Embryonic facial prominence (tissue), 1 donor: ENCODE measurements around the gene IKZF2.
A peak's percentile ranks its signal among the peaks of the same experiment; 100 is the strongest.

Experiments
- DNase-seq: peaks from one replicate; pipeline ENCODE4 v3.0.0-alpha.2; 2016; ENCODE audit errors: extremely low spot score

IKZF2 gene

DNA sequence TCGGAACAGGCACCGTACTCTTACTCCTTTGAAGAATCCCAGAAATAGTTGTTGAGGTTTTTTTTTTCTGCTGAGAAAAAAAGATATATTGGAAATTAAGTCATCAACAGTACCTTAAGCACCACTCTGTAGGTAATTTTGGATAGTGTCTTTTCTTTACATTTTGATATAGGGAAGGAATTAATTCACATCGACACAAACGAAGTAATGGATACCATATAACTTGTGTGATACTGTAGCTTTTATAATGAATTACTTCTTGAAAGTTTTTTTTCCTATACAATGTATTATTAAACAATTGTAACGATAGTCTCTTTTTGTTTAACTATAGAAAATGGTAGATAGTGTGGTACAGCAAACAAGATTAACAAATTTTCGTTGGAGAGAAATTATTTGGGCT is 1.5 kb upstream of the IKZF2 start:
- DNase-seq: no peak

- peak; percentile 13 for DNase-seq
Measured at GRCh38 chr2:213152065-213152794, 818 bp upstream of the IKZF2 start.

DNA sequence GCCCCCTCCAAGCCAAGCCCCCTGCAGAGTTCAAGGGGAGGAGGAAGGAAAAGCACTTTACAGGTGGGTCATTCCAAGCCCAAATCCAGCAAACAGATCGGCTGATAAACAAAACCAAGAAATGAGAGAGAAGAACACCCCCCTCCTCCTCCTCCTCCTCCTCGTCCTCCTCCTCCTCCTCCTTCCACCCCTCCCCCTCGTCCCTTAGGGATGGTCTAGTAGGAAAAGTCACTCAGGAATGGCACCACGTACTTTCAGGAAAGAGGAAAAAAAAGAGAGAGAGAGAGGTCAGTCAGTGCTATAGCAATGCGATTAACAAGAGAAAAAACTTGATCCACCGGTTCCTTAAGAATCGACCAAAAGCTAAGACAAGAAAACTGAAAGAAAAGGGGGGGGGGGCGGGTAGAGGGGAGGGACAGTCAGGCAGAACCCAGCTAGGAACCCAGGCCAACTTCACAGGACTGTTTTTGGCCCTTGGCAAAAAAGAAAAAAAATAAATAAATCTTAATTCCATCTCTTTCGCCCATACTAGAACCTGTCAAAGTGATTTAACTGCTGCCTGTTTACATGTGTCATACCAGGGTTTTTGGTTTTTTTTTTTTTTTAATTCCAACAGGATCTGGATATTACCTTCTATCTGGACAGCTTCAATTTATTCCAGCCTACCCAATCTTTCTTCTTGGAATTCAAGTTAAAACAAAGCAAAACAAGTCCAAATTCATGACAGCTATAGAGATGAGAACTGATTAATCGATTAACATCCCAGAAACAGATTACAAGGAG is 906 bp downstream of the IKZF2 start:
- no peak for DNase-seq

DNA sequence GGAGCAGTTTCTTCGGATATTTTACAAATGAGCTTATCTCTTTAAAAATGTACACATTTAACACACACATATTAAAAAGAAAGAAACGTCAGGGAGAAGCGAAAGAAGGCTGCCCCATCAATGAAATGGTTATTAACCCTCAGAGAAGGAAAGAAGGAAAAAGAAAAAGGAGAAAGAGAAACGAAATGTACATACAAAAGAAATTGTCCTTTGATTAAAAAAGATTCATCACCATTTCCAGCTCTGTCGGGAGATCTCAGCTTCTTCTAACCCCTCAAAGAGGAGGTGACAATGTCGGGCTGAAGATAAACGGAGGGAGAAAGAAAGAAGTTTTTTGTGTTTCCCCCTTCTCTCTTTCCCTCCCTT is 1.5 kb downstream of the IKZF2 start:
- no peak for DNase-seq

- no peak for DNase-seq
Measured at GRCh38 chr2:213149294-213149875, 2.0 kb downstream of the IKZF2 start.

DNA sequence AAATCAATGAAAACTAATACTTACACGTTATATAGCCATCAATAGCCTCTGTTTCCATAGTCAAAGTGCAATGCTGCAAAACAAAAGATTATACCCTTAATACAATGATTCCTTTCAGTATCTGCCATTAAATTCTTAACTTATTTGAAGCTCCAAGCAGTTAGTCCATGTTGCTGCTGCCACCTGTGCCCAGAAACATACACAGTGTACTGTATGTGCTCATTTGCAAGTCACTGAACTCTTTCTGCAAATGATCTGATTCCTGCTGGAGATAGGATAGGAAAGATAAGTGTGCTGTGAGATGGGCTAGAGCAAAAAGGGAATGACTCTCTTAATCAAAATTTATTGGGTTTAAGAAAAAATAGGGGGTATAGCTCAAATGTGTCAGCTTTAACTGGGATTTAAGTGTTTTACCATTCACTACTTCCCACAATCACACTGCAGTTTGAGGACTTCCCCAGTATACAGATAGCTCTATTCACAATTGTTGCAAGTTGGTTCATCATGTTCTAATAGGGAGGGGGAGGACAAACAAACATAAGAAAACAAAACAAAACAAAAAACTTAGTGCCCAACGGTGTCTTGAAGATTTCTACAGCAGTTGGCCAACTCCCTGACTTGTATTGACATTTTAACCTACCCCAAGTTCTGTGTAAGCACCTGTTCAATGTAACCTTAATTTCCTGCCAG is 2.7 kb downstream of the IKZF2 start:
- DNase-seq: no peak

DNA sequence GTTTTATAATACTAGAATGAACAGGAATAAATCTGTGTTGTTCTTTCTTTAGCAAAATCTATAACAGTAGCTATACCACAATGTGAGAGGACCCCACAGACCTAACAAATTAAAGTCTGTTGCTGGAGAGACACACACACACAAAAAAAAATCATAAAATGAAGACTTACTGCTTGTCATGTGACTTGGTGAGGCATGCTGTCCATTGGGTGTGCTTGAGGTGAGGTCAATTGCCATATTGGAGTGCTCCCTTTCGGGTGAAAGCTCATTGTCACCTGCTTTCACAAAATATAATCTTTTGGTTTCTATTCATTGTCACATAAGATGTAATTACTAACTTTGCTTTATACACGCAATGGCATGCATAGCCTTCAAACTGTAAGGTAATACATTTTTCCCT is 3.9 kb downstream of the IKZF2 start:
- DNase-seq: no peak

DNA sequence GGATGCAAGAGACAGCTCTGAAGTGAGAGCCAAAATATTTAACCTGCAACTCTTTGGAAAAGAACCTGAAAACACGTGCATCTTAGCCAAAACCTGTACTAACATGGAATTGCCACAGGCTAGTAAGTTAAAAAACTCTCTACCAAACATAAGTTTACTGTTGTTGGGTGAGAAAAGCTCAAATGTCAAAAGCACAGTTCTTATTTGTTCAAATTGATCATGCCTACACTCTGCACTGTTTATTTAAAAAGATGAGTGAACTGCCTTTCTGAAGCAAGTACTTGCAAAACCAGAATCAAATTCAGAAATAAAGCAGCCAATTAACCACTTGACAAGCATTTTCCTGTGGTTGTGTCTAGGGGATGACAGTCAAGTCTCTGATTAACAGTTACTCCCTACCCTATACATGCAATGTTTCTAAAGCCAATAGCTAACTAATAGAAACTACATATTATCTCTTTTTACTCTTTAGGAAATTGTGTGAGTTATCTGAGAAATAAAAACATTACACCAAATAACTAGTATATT is 5.6 kb downstream of the IKZF2 start:
- no peak for DNase-seq

- DNase-seq: no peak
Measured at GRCh38 chr2:213137064-213137463, 14.3 kb downstream of the IKZF2 start.

DNA sequence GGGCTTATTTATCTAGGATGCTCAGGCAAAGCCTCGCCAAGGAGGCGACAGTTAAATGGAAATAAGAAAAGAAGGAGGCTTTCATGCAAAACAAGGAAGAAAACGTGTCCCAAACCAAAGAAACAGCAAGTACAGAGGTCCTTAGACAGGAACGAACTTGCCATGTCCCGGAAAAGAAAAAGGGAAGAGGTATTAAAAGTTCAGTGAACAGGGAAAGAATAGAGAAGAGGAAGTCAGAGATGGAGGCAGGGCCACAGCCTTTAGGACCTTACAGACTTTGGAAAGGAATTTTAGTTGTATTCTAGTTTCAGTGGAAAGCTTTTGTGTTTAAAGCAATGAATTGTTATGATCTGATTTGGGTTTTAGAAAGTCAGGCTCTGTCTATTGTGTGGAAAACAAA is 22.1 kb downstream of the IKZF2 start:
- DNase-seq: no peak

DNA sequence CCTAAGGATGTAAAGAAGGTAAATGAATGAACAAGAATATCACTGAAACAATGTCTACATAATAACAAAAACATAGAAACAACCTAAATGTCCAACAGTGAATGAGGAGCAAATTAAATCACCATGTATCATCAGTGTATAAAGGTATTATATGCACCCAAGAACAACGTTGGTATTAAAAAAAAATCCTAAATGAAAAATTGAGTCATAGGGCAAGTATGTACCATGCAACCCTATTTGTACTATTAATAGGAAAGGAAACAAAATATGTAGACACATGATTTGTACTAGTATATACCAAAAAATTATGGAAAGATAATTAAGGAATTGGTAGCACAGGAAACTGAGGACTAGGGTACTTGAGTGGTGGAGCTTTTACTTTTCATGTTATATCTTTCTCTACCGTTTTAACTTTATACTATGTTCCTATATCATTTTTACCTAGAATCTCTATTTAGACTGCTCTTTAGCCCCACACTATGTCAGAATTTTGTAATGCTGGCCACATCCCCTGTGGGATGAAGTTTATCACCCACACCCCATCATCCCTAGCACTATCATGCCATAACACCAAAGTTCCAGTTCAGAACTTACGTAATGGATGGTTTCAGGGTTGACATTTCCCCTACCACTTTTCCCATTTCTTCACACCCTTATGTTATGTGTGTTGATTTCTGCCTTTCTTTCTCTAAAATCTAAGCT is 25.6 kb downstream of the IKZF2 start:
- no peak for DNase-seq

- DNase-seq: no peak
Measured at GRCh38 chr2:213122725-213123124, 28.7 kb downstream of the IKZF2 start.

GRCh38 chr2:213121690-213122089 is 29.7 kb downstream of the IKZF2 start:
- no peak for DNase-seq

DNA sequence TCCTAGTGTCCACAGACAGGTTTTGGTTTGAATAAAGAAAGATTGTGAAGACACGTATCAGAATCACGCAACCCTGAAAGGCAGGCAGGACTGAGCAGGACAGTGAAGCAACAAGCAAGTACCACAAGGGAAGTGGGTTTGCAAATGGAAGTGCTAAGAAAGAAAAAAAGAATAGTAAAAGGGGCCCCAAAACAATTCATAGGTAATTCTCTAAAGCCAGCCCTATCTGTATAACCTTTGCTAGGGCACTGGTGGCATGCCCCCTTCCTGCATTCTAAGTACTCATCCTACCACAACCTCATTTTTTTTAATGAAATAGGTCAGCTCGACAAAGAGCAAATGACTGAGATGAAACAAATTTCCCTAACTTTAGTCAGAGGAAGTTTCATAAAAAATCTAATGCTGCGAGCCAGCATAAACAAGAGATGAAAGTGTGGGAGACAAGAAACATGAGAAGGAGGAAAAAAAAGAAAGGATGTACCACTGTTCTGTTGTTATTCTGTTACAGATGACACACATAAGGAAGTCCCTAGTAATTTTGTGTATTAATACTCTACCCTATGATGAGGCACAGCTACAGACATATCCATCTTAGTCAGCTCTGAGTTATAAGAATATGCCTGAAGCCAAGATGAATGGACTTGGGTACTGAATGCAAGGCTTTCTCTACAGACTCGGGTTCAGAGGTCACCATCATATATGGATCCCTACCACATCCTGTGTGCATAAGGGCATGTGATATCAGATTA is 32.2 kb downstream of the IKZF2 start:
- no peak for DNase-seq

- no peak for DNase-seq
Measured at GRCh38 chr2:213108308-213108707, 43.1 kb downstream of the IKZF2 start.

DNA sequence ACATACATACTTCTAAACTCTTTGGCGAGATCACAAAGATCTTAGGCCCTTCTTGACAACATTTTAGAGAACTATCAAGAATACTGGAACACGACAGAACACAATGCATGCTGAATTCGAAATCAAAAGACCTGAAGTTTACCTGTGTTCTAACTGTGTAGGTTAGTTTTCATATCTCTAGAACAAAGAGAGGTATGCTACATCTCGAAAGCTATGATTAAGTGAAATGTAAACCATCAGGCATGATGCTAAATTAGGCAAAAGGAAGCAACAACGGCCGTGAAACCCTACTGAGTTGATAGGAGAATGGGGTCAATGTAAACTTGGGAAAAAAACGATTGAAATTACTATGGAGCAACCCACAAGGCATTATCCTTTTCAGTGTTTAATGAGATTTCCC is 43.7 kb downstream of the IKZF2 start:
- no peak for DNase-seq

DNA sequence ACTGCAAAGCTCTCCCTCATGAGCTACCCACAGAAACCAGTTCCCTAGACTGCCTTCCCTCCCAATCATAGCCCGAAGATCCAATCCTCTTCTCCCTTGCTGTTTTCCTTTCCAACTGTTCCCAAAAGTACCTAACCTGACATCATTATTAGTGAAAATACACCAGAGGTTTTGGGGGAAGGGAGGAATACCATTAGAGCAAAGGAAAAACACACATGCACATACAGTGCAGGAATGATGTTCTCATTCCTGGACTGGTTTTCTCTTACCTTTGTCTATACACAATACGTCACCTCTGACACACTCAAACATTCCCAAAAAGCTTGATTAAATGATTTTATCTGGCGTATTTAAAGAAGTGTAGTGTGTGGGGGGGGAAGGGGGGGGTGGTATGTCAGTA is 46.2 kb downstream of the IKZF2 start:
- no peak for DNase-seq

- DNase-seq: no peak
Measured at GRCh38 chr2:213104903-213105202, 46.6 kb downstream of the IKZF2 start.

DNA sequence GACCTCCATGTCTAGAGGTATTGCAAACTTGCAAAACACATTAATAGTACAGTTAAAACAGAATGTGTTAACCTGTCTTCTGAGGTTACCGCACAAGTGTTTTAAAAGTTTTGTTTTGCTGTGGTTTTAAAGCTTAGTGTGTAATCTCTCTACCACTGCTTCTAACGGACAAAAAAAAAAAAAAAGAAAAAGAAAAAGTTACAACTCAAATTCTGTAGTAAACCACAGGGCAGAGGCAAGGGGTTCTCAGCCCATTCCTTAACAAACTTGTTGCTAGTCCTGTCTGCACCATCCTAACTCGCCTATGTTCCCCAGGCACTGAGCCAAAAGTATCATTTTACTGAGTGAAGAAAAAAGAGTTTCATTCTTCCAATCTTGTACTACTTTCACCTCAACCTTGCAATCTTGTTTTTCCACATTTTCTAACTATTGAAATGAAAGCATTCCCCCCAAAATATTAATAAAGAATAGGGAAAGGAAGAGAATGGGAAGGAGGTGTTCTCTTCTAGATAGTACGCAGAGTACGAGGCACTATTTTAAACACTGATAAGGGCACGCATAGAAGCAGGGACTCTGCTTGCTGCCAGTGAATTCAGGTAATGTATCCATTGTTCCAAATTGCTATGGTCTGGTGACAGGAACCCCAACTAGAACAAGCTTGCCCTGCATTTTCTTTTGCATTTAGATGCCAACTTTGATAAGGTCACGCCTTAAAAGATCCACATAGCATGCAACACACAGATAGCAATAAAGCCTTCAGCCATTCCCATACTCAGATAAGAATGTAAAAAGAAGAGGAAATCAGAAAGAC is 47.1 kb downstream of the IKZF2 start:
- DNase-seq: peak; percentile 12
